GM23248 (cell line): ENCODE results near the gene POC1A.

Source experiments
- EZH2 ChIP-seq: fragments of 200-600 bp; sonication (generic); IDR thresholded peaks from 2 replicates; pipeline ENCODE4 v1.6.1; 2018; ENCODE audit warnings: antibody characterized with exemption, mild to moderate bottlenecking; ENCODE audit not compliant: insufficient read depth, poor library complexity, severe bottlenecking
- EZH2phosphoT487 ChIP-seq: fragments of 200-600 bp; sonication (generic); IDR thresholded peaks from 2 replicates; pipeline ENCODE4 v1.6.1; 2018; ENCODE audit warnings: antibody characterized with exemption, moderate library complexity, mild to moderate bottlenecking, low read depth; ENCODE audit not compliant: insufficient read depth

GRCh38 chr3:52049503-52049902, 104.7 kb downstream of the POC1A start:
- TF ChIP-seq EZH2 (no peak), EZH2phosphoT487 (no peak)
